ENCODE measurements around the gene KCNQ4. TPM values are rescaled to one million over a fixed set of nuclear protein-coding genes. Genes with fewer than 3 reads are reported as not detected.

The KCNQ4 gene
- total and polyA plus RNA-seq, 2 donors (not counting 1 experiment from before 2014, with no cell fraction given): 0.16 to 0.20 TPM

DNA sequence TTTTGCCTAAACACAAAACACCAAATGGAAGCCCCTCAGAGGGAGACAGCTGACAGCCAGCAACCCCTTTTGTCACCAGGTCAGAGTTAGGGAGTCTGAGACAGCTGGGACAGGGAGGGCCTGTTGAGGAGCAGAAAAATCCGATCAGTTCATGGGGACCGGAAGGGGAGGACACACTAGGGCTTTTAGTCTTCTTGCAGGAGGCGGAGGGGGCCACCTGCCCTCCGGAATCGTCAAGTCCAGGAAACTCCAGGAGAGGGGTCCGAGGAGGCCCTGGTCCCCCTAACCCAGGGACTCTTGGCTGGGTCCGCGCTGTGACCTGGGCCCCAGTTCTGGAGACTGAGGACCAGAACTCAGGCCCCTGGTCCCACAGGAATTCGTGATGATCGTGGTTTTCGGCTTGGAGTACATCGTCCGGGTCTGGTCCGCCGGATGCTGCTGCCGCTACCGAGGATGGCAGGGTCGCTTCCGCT, 34.2 kb downstream of the KCNQ4 start:
- DNase-seq (peak; percentile 38), ATAC-seq (ENCODE audit: low read depth) (no peak)
- peaks cover 0 to 11% of the 10 kb centered on the region in 2 donors for H3K4me1 ChIP-seq (ENCODE audit: control insufficient read depth in 2 of 2, insufficient read depth in 2 of 2, low read length in 2 of 2)
- H3K27ac Mint-ChIP-seq: peak overlapping the region; percentile 37
- H3K9me3 Mint-ChIP-seq (ENCODE audit: insufficient read depth): no peaks in the 10 kb centered on the region
- ChIA-PET CTCF (no interaction called here), POLR2A (no interaction called here)
- intact Hi-C loops (cut with micrococcal nuclease): loop anchor here (1.0 to 5.0 kb wide), 3 partner anchors 16 to 126 kb away; partner anchors contain the start of genes CITED4 and NFYC
- WGBS (ENCODE audit: insufficient coverage): 26% methylated on average over 19 of the region's 19 CpGs
- no peaks in the 10 kb centered on the region for H3K79me2 ChIP-seq (ENCODE audit: control insufficient read depth, insufficient read depth, low read length)
- no peaks in the 10 kb centered on the region for H3K36me3 ChIP-seq (replicated peaks in 1 of 2; ENCODE audit: control extremely low read depth in 1 of 2, control insufficient read depth in 1 of 2, extremely low read depth in 1 of 2, insufficient read depth in 2 of 2, low read length in 1 of 2)
- peaks cover 0 to 6% (median 0%) of the 10 kb centered on the region in 4 experiments for H3K27me3 ChIP-seq (replicated peaks in 1 of 4; ENCODE audit: control extremely low read depth in 1 of 4, control insufficient read depth in 3 of 4, insufficient read depth in 4 of 4, low read length in 3 of 4)
- H3K27me3 Mint-ChIP-seq: no peaks in the 10 kb centered on the region
- no peak for TF ChIP-seq EZH2 (IDR thresholded peaks at IDR 0.05; ENCODE audit: borderline replicate concordance, insufficient read depth, low read depth, low read length, poor library complexity, severe bottlenecking)
- no peak for TF ChIP-seq CTCF (IDR thresholded peaks at IDR 0.05)
- peak overlapping the region; percentile 5 to 77 (median 62) for H3K4me3 ChIP-seq (ENCODE audit: control extremely low read depth in 1 of 5, extremely low read depth in 1 of 5, insufficient read depth in 1 of 5, low read depth in 2 of 5, low read length in 4 of 5)
- peak overlapping the region; percentile 73 for H3K9ac ChIP-seq (ENCODE audit: low read length)
- H3K9me3 ChIP-seq (ENCODE audit: control extremely low read depth in 1 of 3, control insufficient read depth in 2 of 3, insufficient read depth in 1 of 3, low read length in 2 of 3): peaks cover 0 to 2% (median 0%) of the 10 kb centered on the region in 3 donors
- peaks cover 11% of the 10 kb centered on the region for H3K4me1 Mint-ChIP-seq
- H2AFZ ChIP-seq (ENCODE audit: insufficient read depth, low read depth, low read length, poor library complexity, severe bottlenecking): peak overlapping the region; percentile 92
- H3K27ac ChIP-seq (ENCODE audit: low read length in 2 of 2): no peak overlapping the region
- no peaks in the 10 kb centered on the region for H4K20me1 ChIP-seq (ENCODE audit: control insufficient read depth, insufficient read depth, low read length, poor library complexity, severe bottlenecking)
- H3K4me3 Mint-ChIP-seq: peak overlapping the region; percentile 88
- peak overlapping the region; percentile 98 for H3K4me2 ChIP-seq (replicated peaks; ENCODE audit: low read depth, low read length, poor library complexity, severe bottlenecking)

- H3K4me2 ChIP-seq (replicated peaks; ENCODE audit: low read depth, low read length, poor library complexity, severe bottlenecking): peak overlapping the region; percentile 98
- DNase-seq (peak; percentile 91), ATAC-seq (ENCODE audit: low read depth) (peak; percentile 99)
- H3K27ac ChIP-seq (ENCODE audit: low read length in 2 of 2): peak overlapping the region in 1 of 2 donors; percentile 10
- Mint-ChIP-seq H3K4me3 (peak overlapping the region; percentile 88), H3K27ac (peak overlapping the region; percentile 79), H3K27me3 (no peaks in the 10 kb centered on the region), H3K4me1 (peaks cover 11% of the 10 kb centered on the region), H3K9me3 (ENCODE audit: insufficient read depth) (no peaks in the 10 kb centered on the region)
- intact Hi-C loops (cut with micrococcal nuclease): loop anchor here (1.0 to 5.0 kb wide), 3 partner anchors 16 to 126 kb away; partner anchors contain the start of genes CITED4 and NFYC
- H3K27me3 ChIP-seq (replicated peaks in 1 of 4; ENCODE audit: control extremely low read depth in 1 of 4, control insufficient read depth in 3 of 4, insufficient read depth in 4 of 4, low read length in 3 of 4): peaks cover 0 to 6% (median 0%) of the 10 kb centered on the region in 4 experiments
- no peaks in the 10 kb centered on the region for H3K79me2 ChIP-seq (ENCODE audit: control insufficient read depth, insufficient read depth, low read length)
- peak overlapping the region; percentile 92 for H2AFZ ChIP-seq (ENCODE audit: insufficient read depth, low read depth, low read length, poor library complexity, severe bottlenecking)
- no peak for TF ChIP-seq EZH2 (IDR thresholded peaks at IDR 0.05; ENCODE audit: borderline replicate concordance, insufficient read depth, low read depth, low read length, poor library complexity, severe bottlenecking)
- TF ChIP-seq CTCF (IDR thresholded peaks at IDR 0.05): no peak
- H3K4me1 ChIP-seq (ENCODE audit: control insufficient read depth in 2 of 2, insufficient read depth in 2 of 2, low read length in 2 of 2): peaks cover 0 to 11% of the 10 kb centered on the region in 2 donors
- H3K4me3 ChIP-seq (ENCODE audit: control extremely low read depth in 1 of 5, extremely low read depth in 1 of 5, insufficient read depth in 1 of 5, low read depth in 2 of 5, low read length in 4 of 5): peak overlapping the region; percentile 5 to 77 (median 62)
- H3K36me3 ChIP-seq (replicated peaks in 1 of 2; ENCODE audit: control extremely low read depth in 1 of 2, control insufficient read depth in 1 of 2, extremely low read depth in 1 of 2, insufficient read depth in 2 of 2, low read length in 1 of 2): no peaks in the 10 kb centered on the region
- peaks cover 0 to 2% (median 0%) of the 10 kb centered on the region in 3 donors for H3K9me3 ChIP-seq (ENCODE audit: control extremely low read depth in 1 of 3, control insufficient read depth in 2 of 3, insufficient read depth in 1 of 3, low read length in 2 of 3)
- H3K9ac ChIP-seq (ENCODE audit: low read length): peak overlapping the region; percentile 73
- WGBS (ENCODE audit: insufficient coverage): 1% methylated on average over 55 of the region's 59 CpGs
- POLR2A ChIA-PET: no interaction called here
- H4K20me1 ChIP-seq (ENCODE audit: control insufficient read depth, insufficient read depth, low read length, poor library complexity, severe bottlenecking): no peaks in the 10 kb centered on the region
- CTCF ChIA-PET: interaction anchor here (1.1 kb wide), 1 partner anchor 44 kb away, joined by 6 read pairs; no protein-coding TSS in a partner anchor
These were observed 34.8 kb downstream of the KCNQ4 start for GRCh38 chr1:40818264-40818961.

All from B cell (primary cell).